Right renal cortex interstitium (tissue), 3 donors: Measurements from ENCODE around the gene HUNK. TPM values are rescaled to one million over a fixed set of nuclear protein-coding genes. Genes with fewer than 3 reads are reported as not detected.
A peak's percentile ranks its signal among the peaks of the same experiment; 100 is the strongest.

ENCODE experiments used
- DNase-seq, 3 donors: peaks; one replicate each; pipeline ENCODE4 v3.0.0-alpha.2; 2013; ENCODE audit warnings: low read depth in 3 of 3, low spot score in 2 of 3
- polyA plus RNA-seq, 3 donors: library from polyadenylated mRNA; unstranded; fragments of 120-200 nt; gene quantifications; one replicate each; pipeline ENCODE4 v1.2.1, GENCODE V29; 2013; ENCODE audit not compliant: insufficient read length in 3 of 3

Gene HUNK
- polyA plus RNA-seq, 3 donors, result 14.5 to 16.1 (median 15.1) TPM

DNA sequence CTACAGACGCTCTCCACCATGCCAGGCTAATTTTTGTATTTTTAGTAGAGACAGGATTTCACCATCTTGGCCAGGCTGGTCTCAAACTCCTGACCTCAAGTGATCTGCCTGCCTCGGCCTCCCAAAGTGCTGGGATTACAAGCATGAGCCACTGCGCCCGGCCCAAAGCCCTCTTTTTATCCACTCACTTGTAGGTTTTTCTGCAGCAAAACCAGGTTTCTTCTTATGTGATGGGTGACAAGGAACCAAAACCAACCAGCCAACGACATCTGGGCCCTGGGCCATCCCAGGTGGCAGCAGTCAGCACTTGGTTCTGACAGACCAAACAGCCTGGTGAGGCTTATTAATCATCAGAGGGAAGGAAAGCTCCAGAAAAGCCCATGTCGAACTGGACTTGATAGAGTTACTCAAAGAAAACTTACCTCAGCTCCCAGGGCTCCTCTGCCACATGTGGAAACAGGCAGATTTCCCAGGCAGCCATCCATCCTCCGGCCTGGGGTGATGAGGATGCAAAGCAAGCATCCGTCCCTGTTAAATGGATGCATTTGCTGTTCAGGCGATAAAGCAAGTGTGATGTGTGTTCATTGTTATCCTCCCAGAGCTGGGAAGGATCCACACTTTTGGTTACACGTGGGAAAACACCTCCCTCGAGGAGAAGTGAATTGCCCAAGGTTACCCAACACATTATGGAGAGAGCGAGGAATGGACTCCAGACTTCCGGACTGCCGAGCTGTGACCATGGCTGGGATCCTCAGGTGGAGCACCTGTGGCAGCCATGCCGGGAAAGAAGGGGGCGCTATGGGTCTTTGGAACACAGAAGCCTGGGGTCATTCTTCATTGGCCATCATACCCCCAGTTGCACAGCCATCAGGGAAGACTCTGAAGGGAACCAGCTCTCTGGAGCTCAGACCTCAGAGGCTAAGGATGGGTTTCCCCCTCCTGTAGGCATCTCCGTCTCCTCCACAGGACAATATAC lies 118.8 kb downstream of the HUNK start:
- no peak for DNase-seq

DNA sequence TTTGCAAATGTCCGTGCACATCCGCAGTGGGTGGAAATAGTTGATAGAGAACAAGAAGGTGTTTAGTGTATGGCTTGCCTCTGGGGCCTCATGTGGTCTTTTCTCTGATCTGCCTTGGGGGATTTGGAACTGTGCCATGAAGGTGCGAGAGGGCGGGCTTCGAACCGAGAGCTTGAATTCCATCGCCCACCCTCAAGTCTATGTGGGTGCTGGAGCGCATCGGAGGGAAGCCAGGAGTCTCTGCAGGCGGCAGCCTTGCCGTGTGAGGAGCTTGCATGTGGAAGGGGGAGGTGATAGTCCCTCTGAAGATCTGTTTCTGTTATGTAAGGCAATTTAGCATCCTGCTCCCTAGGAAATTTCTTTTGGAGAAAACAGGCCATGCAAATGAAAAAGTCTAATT lies 119.6 kb downstream of the HUNK start:
- DNase-seq, result no peak

DNA sequence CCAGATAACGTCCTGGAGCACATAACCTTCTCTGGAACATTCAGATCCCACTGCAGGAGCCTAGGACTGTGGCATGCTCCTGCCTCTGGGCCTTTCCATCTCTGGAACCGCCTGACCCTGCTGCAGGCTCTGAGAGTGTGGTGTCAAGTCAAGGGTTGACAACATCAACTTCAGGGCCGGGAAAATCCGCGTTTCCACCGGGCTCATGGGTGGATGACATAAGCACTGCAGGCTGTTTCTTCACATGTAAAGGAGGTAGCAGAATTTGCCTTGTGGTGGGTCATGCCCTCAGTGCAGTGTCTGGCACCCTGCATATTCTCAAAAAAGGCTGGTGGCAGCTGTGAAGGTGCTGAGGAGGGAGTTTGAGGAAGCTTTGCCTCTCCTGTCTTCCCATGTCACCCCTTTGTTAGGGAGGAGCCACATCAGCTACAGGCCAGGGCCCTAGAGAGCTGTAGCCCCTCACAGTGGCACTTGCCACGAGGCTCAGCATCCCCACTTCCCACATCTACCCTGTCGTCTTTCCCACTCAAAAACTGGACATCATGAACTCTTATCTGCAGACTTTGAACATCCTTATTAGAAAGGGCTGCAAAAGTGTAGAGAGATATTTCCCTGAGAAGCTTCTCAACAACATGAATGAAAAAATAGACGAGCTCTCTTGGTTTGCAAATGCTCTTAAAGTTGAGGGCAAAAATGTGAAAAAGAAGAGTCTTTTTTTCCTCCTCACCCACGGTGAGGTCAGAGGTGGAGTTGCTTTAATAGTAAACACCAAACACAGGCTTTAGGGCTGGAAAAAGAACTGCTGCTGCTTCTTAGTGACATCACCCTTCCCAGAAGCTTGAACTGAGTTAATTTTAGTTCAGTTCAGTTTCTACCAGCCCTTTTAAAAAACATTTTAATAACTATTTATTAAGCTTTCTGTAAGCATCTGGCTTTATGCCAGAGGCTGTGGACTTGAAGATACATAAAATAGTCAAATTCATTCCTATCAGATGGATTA lies 121.3 kb downstream of the HUNK start:
- no peak for DNase-seq

DNA sequence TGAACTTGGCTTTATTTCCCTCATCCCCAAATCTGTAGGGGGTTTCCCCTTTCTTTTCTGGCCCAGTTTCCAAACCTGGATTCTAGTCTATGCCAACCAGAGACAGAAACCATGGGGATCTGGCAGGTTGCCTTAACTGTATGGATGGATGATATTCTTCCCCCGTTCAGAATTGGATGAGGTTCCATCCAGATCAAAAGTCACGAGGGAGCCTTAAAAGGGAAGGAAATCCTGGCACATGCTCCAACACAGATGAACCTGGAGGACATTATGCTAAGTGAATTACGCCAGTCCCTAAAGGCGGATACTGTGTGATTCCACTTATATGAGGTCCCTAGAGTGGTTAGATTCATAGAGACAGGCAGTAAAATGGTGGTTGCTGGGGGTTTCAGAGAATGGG lies 124.4 kb downstream of the HUNK start:
- DNase-seq, result no peak

DNA sequence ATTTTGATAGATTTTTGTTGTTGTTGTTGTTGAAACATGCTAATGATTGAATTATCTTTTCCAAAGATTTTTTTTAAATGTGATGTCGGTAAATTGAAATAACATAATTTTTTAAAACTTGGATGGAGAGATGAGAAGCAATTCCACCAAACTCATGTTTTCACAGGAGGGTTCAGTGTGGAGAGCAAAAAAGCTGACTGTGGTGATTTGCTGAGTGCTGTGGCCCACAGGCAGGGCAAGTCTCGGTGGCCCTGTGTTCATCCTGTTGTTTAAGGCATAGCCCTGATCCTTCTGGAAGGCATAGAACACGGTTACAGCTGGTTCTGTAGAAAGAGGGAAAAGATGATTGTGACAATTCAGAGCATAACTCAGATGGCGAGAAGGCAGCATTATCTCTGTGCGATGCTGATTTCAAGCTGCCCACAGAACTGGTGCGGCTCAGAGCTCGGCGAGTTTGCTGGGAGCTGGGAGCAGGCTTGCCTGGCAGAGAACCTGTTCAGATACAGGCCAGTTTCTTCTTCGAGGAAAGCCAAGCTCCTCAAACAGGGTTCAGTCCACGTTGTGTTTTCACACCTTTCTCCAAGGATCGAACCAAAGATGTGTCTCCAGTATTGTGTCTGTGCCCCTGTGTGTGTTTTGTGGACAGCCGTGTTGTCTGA lies 127.1 kb downstream of the HUNK start:
- no peak for DNase-seq

DNA sequence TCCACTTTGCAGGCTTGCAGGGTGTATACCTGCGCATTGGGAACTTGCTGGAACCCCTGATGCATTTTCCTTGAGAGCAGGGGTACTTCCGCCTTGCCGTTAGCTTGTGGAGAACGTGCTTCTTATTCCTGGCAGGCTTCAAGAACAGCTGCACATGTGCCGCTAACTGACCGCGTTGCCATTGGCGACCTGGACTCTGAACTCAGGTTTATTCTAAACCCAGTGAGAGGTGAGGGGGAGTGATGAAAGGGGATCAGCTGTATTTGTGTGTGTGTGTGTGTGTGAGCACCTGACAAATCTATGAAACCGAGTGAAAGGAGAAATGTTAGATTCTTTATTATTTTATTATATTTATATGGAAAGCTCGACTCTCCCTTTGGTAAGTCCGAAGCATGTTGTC lies 128.6 kb downstream of the HUNK start:
- peak in 2 of 3 donors; percentile 37 to 57 for DNase-seq

DNA sequence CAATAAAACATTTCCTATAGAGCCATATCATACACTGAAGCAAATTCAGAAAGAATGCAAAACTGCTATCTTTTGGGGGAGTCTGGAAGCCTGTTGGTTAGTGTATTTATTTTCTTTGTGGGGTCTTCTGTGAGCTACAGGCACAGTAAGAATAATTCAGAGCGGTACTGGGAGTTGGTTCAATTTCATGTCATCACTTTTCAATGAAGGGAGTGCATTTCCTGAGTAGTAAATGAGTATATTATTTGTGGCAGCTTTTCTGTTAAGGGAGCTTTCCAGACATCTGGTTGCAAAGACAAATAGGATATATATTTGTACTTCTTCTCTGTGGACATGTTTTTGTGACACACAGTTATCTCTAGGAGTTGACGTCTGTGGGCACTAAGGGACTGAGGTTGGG lies 130.6 kb downstream of the HUNK start:
- no peak for DNase-seq

DNA sequence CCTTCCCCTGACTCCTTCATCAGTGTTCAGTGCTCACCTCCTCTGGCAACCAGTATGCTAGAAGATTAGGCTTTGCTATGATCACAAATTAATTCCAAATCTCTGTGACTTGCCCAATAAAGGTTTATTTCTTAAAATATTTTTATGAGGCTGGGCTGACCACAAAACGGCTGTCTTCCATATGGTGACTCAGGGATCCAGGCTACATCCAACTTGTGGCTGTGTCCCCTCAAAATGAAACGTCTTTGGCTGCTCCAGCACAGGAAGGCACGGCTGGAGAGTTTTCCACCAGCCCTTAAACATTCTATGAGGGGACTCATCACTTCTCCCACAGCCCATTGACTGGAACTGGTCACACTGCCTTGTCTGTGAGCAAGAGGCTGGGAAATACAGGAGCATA lies 131.5 kb downstream of the HUNK start:
- no peak for DNase-seq

DNA sequence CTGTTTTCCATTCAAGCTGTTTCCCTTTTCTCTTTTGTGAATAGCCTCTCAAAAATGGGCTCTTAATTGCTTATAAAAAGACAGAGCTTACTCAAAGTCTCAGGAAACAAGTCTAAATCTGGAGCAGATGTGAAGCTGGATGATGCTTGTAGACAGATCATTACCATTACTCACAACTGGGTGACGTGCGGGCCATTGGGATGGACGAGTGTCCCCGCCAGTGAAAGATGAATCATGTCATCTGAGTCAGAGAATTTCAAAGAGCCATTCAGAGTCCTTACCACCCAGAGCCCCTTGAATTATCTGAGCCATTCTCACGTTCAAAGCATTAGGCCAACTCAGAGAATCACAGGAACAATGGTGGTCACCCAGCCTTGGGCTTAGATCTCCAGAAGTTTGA lies 134.6 kb downstream of the HUNK start:
- DNase-seq, result no peak

DNA sequence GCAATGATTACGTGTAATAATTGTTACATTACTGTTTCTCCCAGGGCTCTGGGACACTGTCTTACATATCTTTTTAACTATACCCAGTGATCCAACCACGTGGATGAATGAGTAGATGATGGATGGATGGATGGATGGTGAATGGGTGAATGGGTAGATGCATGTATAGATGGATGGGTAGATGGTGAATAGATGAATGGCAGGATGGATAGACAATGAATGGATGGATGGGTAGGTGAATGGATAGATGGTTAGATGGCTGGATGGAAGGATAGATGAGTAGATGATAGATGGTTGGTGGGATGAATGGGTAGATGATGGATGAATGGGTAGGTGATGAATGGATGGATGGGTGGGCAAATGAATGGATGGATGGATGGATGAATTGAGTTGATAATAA lies 135.9 kb downstream of the HUNK start:
- no peak for DNase-seq

DNA sequence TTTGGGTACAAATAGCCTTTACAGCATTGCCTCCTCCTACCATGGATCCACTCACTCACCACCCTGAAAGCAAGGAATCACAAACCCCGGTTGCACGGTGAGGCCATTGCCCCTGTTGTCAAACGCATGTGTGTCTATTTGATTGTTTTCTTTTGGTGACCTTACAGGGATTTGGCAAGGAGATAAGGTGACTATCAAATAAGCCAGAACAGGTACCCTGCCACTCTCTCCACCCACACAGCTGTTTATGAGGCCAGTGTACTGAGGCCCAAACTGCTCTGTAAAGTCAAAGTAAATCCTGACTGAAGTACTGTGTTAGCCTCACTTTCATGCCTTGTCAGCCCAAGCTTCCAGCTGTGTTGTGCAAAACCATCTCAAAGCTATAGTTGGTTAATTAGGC lies 136.4 kb downstream of the HUNK start:
- DNase-seq, result no peak

DNA sequence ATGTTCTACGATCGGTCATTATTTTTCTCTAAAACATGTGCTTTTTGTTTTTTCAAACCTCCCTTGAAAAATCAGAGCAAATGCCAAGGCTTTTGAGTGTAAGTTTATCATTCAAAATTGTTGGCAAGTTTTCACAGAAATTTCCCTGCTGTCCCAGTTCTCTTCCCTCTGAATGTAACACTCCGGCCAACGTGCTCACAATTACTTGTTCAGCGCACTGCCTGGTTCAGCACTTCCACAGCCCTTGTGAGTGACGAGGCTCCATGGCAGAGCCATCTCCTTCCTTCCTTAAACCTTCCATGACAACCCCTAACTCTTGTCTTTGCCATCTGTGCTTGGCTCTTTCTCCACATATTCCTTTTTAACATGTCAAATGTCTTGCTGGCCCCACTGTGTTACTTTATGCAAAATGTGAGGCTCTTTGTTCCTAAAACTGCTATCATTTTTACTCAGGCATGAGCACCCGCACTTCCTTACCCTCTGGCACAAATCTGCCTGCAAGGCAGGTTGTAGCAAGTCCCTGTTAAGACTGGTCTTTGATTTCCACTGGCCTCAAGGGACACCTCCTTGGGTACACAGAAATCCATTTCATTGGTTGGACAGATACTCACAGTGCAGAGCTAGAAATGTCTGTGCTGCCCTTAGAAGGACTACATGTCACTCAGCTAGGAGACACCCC lies 142.8 kb downstream of the HUNK start:
- no peak for DNase-seq

DNA sequence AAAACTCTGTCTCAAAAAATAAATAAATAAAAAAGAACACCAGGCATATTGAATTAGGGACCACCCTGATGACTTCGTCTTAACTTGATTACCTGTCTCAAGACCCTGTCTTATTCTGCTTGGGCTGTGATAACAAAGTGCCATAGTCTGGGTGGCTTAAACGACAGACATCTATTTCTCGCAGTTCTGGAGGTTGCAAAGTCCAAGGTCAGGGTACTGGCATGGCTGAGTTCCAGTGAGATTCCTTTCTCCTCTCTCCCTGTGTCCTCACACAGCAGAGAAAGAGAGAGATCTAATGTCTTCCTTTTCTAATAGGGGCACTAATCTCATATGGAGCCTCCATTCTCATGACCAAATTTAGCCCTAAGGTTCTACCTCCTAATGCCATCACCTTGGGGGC lies 145.6 kb downstream of the HUNK start:
- DNase-seq, result no peak

DNA sequence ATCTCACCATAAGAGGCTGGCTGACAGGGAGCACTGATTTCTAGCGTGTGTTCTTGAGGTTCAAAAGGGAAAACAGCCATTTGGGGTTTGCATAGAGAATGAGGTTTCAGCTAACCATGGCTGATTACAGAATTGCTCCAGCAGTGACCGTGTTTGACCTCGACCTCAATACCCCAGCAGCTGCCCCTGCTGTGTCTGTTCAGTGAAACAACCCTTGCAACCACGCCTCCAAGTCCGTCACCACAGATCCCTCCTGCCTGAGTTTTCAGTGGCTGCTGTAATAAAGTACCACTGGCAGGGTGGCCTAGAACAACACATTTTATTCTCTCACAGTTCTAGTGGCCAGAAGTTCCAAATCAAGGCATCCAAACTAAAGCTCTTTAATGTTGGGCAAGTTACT lies 147.7 kb downstream of the HUNK start:
- DNase-seq, result no peak

DNA sequence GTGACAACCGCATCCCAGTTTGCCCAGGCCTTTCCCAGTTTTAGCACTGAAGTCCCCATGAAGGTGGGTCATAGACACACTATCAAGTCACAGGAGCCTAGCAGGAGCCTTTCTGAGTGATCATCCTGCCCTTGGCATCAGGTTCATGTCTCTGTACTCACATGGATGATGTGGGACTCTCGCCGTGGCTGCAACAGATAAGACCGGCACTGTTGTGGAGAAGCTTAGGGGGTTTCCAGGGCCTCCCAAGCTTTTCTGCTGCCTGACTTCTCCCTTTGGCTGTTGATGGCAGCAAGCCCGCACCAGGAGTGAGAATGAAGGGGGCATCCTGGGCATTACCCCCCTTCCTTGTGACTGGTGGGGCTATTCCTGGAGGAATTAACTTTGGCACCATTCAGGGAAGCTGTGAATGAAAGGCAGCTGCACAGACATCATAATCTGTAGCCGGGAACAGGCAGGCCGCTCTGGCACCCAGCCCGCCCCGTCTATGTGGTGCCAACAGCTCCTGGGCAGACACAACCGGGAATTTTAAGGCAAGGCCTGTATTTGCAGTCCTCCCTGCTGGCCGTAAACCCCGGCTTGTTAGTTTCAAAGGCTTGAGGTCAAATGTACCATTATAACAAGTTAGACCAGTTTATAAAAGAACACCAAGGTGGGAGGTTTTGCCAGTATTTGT lies 148.6 kb downstream of the HUNK start:
- no peak for DNase-seq

DNA sequence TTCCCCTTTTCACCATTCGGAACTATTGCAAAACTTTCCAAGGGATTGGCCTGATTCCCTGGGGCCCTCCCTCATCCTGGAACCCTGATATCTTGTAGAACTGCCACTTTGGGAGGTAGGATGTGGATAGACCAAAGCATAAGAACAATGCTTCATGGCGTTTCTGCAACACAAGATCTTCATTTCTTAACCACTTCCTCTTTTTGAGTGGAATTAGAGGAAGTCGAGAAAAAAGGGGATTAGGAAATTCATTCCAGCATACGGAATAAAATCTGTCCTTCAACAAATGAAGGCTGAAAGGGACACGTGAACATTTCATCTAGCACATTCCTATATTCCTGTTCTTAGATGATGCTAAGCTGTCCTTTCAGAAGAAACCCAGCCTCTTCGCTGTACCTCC lies 149.3 kb downstream of the HUNK start:
- no peak for DNase-seq

DNA sequence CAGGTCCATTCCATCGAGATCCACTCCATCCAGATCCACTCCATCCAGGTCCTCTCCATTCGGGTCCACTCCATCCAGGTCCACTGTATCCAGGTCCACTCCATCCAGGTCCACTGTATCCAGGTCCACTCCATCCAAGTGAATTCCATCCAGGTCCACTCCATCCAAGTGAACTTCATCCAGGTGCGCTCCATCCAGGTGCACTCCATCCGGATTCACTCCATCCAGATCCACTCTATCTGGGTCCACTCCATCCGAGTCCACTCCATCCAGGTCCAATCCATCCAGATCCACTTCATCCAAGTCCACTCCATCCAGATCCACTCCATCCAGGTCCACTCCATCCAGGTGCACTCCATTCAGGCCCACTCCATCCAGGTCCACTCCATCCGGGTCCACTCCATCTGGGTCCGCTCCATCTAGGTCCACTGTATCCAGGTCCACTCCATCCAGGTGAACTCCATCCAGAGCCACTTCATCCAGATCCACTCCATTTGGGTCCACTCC lies 157.4 kb downstream of the HUNK start:
- no peak for DNase-seq

DNA sequence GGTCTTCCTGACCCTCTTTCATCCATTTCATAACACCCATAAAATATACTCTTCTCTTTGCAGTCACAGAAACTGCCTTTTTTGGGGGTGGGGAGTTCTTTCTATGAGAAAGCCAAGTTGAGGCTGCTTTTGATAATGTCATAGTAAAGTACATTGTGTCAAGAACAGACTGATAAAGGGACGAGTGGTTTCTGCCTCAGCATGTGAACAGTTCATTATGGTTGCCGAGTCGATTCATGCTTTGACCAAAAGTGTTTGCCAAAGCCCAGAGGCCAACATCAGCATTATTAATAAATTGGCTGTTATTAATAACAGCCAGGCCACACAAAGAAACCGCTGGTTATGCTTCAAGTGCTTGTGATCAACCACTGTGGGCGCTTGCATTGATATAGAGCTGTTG lies 162.0 kb downstream of the HUNK start:
- no peak for DNase-seq

DNA sequence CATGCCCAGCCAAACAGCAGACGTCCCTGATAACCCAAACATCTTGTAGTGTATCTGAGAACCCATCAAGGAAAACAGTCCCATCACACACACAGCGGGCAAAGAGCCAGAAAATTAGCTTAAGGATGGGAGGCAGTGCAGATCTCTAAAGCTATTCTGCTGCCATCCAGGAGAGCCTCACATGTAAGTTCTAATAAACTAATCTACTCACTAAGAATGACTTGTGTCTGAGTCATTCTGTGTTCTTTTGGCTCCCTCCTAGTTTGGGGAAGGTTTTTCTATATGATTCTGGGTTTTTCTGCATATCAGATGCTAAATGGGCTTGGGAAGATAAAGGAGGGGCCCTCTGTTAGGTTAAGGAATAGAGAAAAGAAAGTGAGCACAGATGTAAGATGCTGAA lies 162.8 kb downstream of the HUNK start:
- DNase-seq, result no peak

DNA sequence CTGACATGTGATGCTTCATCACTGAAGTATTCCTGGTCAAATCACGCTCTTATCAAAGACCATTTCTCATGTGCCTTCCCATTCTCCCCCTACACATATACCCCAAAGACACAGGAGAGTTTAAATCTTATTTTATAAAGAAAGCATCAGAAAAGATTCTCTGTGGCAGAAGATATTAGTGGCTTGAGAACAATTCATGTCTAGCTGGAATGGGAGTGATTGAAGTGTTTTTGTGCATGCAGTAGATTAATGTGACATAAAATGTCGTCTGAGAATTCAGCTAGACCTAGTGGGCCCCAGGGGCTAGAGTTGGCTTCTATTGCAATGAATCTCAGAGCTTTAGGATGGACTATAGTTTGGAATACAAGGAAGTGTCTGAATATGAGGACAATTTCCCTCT lies 163.9 kb downstream of the HUNK start:
- DNase-seq, result no peak
